Measurements from ENCODE around the gene RDH11.
A peak's percentile ranks its signal among the peaks of the same experiment; 100 is the strongest.
"Not testable (repeated sequence)": the region's sequence is repeated elsewhere in the genome, so short reads cannot be mapped to it uniquely, and the experiment has no call there.

RDH11 gene

GRCh38 chr14:67704484-67705089, 9.0 kb upstream of the RDH11 start:
- DNase-seq (ENCODE audit: low spot score), result peak; percentile 80

GRCh38 chr14:67703997-67704396, 8.4 kb upstream of the RDH11 start:
- DNase-seq (ENCODE audit: low spot score), result no peak

GRCh38 chr14:67701492-67701891, 5.9 kb upstream of the RDH11 start, which contains the start of gene RDH12:
TSS of gene RDH12 (plus strand) at chr14:67701886. CDS start at chr14:67722643, 20,757 bp downstream.
- not testable (repeated sequence) for DNase-seq (ENCODE audit: low spot score)

- no peak for DNase-seq (ENCODE audit: low spot score)
Observed at GRCh38 chr14:67698179-67698578, 2.6 kb upstream of the RDH11 start.

- no peak for DNase-seq (ENCODE audit: low spot score)
Observed at GRCh38 chr14:67697006-67697405, 1.4 kb upstream of the RDH11 start.

GRCh38 chr14:67694791-67695393, 672 bp downstream of the RDH11 start:
- peak; percentile 93 for DNase-seq (ENCODE audit: low spot score)

- DNase-seq (ENCODE audit: low spot score), result no peak
Observed at GRCh38 chr14:67690011-67690410, 5.6 kb downstream of the RDH11 start.

- no peak for DNase-seq (ENCODE audit: low spot score)
Observed at GRCh38 chr14:67683842-67684241, 11.7 kb downstream of the RDH11 start.

GRCh38 chr14:67680941-67681340, 14.6 kb downstream of the RDH11 start:
- DNase-seq (ENCODE audit: low spot score), result no peak

GRCh38 chr14:67680121-67680602, 15.4 kb downstream of the RDH11 start:
- no peak for DNase-seq (ENCODE audit: low spot score)

GRCh38 chr14:67679006-67679405, 16.6 kb downstream of the RDH11 start:
- DNase-seq (ENCODE audit: low spot score), result no peak

- no peak for DNase-seq (ENCODE audit: low spot score)
Observed at GRCh38 chr14:67675219-67675582, 20.4 kb downstream of the RDH11 start.

- peak; percentile 82 for DNase-seq (ENCODE audit: low spot score)
Observed at GRCh38 chr14:67674480-67675218, 20.9 kb downstream of the RDH11 start, which contains the start of gene VTI1B. TSS of gene VTI1B (minus strand) at chr14:67674632. CDS start at chr14:67674489, 143 bp downstream.

- peak; percentile 72 for DNase-seq (ENCODE audit: low spot score)
Observed at GRCh38 chr14:67674139-67674479, 21.5 kb downstream of the RDH11 start.

- DNase-seq (ENCODE audit: low spot score), result no peak
Observed at GRCh38 chr14:67673451-67673850, 22.1 kb downstream of the RDH11 start.

GRCh38 chr14:67668559-67668958, 27.0 kb downstream of the RDH11 start:
- DNase-seq (ENCODE audit: low spot score), result no peak

- DNase-seq (ENCODE audit: low spot score), result peak; percentile 69
Observed at GRCh38 chr14:67666750-67667449, 28.7 kb downstream of the RDH11 start.

GRCh38 chr14:67665868-67666267, 29.7 kb downstream of the RDH11 start:
- no peak for DNase-seq (ENCODE audit: low spot score)

GRCh38 chr14:67663633-67664032, 31.9 kb downstream of the RDH11 start:
- DNase-seq (ENCODE audit: low spot score), result no peak

GRCh38 chr14:67653651-67654280, 41.8 kb downstream of the RDH11 start:
- no peak for DNase-seq (ENCODE audit: low spot score)

GRCh38 chr14:67652189-67652588, 43.4 kb downstream of the RDH11 start:
- no peak for DNase-seq (ENCODE audit: low spot score)

GRCh38 chr14:67650694-67651093, 44.9 kb downstream of the RDH11 start:
- no peak for DNase-seq (ENCODE audit: low spot score)
